Kidney (tissue), 22 donors: ENCODE measurements around the gene TPSB2. TPM values are rescaled to one million over a fixed set of nuclear protein-coding genes. Genes with fewer than 3 reads are reported as not detected.
"Not testable (repeated sequence)": the region's sequence is repeated elsewhere in the genome, so short reads cannot be mapped to it uniquely, and the experiment has no call there.

ENCODE experiments used
- DNase-seq, 5 donors: peaks; one replicate each; pipeline ENCODE4 v3.0.0-alpha.2; 2013 to 2020
- FAIRE-seq: peaks from 2 replicates; lab custom pipeline; 2012; peaks lifted over from hg19 to GRCh38; lab: Jason Lieb, UNC
- H3K27ac ChIP-seq, 2 donors: one replicate each; pipeline ENCODE4 v1.7.0; 2013; ENCODE audit warnings: low read depth in 2 of 2, low read length in 2 of 2, inconsistent platforms in 1 of 2
- H3K27me3 ChIP-seq: one replicate; pipeline ENCODE4 v1.7.1; 2013; ENCODE audit warnings: low read length, inconsistent platforms; ENCODE audit not compliant: control insufficient read depth, insufficient read depth
- H3K36me3 ChIP-seq, 3 donors: one replicate each; pipeline versions ENCODE4 v1.7.0 to v1.7.1; 2013; ENCODE audit warnings: low read length in 3 of 3, control low read depth in 1 of 3, inconsistent platforms in 1 of 3; ENCODE audit not compliant: insufficient read depth in 3 of 3, control insufficient read depth in 2 of 3
- H3K4me1 ChIP-seq, 3 donors: one replicate each; pipeline versions ENCODE4 v1.7.0 to v1.7.1; 2013; ENCODE audit warnings: low read length in 3 of 3, inconsistent platforms in 1 of 3, low read depth in 1 of 3; ENCODE audit not compliant: control insufficient read depth in 2 of 3, insufficient read depth in 2 of 3
- H3K4me3 ChIP-seq, 3 donors: one replicate each; pipeline versions ENCODE4 v1.7.0 to v1.8.1; 2013; ENCODE audit warnings: low read length in 3 of 3, control low read depth in 1 of 3, inconsistent platforms in 1 of 3
- H3K9ac ChIP-seq, 3 donors: one replicate each; pipeline versions ENCODE4 v1.7.0 to v1.7.1; 2013; ENCODE audit warnings: low read length in 3 of 3, control low read depth in 1 of 3, inconsistent platforms in 1 of 3
- H3K9me3 ChIP-seq, 3 donors: one replicate each; pipeline versions ENCODE4 v1.7.0 to v1.7.1; 2013; ENCODE audit warnings: low read length in 3 of 3, control low read depth in 1 of 3, inconsistent platforms in 1 of 3; ENCODE audit not compliant: control insufficient read depth in 2 of 3, insufficient read depth in 1 of 3
- intact Hi-C: fragments of 100-400 bp; cut with DNase I; formaldehyde crosslinking; loops from one replicate; pipeline ENCODE4 v1.11.1; 2022
- long read RNA-seq, 10 donors: library from polyadenylated mRNA in 1 of 10; unstranded in 1 of 10; transcript quantifications; one replicate each; pipeline ENCODE4 v2.0.0 and lab custom pipeline, GENCODE V29; 2021 to 2026
- polyA plus RNA-seq: library from polyadenylated mRNA; stranded (reverse); fragments of 350-450 nt; fragmentation: Illumina TruSeq; extraction: RNeasy Lipid Tissue Mini Kit (QIAGEN cat#74804); gene quantifications from one replicate; pipeline ENCODE4 v1.2.3, GENCODE V29; 2014; ENCODE audit warnings: low read depth, low replicate concordance; ENCODE audit not compliant: insufficient read depth
- total RNA-seq: library from RNA; stranded (reverse); fragmentation: NEBNext Ultra II Directional; extraction: Animal tissue kit (Norgen Biotek cat#: 25700); gene quantifications from one replicate; pipeline ENCODE4 v1.2.1, GENCODE V29; 2021
- TF ChIP-seq, protein P1 (sequence below): IDR thresholded peaks from 3 replicates; pipeline ENCODE4 v1.5.1; 2012; ENCODE audit warnings: mild to moderate bottlenecking, moderate library complexity, borderline replicate concordance; ENCODE audit not compliant: insufficient read depth; ENCODE audit errors: extremely low read depth
- donor health status: control.
- donor health status: control.
- donor health status: control.
- donor health status: control.
- donor health status: control.
- donor health status: DM: yes; HTN: yes; CAD: no.
- donor health status: Normal renal cell carcinoma (clear cell type).

Gene TPSB2
- total RNA-seq = 141 TPM
- polyA plus RNA-seq = not detected
- long read RNA-seq, donor 1 = 0 reads
- long read RNA-seq, donor 2 = 0 reads
- long read RNA-seq, donor 3 = 0 reads
- long read RNA-seq, donor 4 = 0 reads
- long read RNA-seq, donor 5 = 0 reads
- long read RNA-seq, donor 6 = 0 reads
- long read RNA-seq, donor 7, transcript TPSB2-203 (5 exons, 1,352 nt) = major isoform, 16 of 47 reads
- long read RNA-seq, donor 7, transcript TPSB2-201 (6 exons, 1,165 nt) = minor isoform, 8 of 47 reads
- long read RNA-seq, donor 7, partial matches to known transcripts = 16 of 47 reads
- long read RNA-seq, donor 7, other reads (novel, unspliced or antisense) = 7 of 47 reads
- long read RNA-seq, donor 8 = 0 reads
- long read RNA-seq, donor 9 = 0 reads
- long read RNA-seq, donor 10 = 0 reads

DNA sequence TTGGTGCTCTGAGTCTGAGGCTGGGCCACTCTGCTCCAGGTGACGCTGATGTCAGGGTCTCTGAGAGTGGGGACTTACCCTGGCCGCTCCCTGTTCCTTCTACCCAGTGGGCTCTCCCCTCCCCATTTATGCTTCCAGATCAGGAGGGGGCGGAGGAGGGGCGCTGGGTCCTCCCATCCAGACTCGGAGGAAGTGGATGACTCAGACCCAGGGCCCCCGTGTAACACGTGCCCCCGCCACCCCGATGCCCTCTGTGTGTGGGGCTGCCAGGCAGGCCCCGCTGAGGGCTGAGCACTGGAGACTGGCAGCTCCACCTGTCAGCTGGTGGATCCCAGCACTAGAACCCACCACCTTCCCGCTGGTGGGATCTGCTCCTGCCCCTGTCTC is at the start of gene TPSB2:
TSS of gene TPSB2 (minus strand) at position 101 of the 387 bp plus-strand sequence. CDS start 233 bp downstream, outside the sequence.
- FAIRE-seq, H3K9me3 ChIP-seq, H3K36me3 ChIP-seq, H3K9ac ChIP-seq, H3K4me3 ChIP-seq, H3K27me3 ChIP-seq, H3K4me1 ChIP-seq, DNase-seq, intact Hi-C loops, H3K27ac ChIP-seq: not testable (repeated sequence)

DNA sequence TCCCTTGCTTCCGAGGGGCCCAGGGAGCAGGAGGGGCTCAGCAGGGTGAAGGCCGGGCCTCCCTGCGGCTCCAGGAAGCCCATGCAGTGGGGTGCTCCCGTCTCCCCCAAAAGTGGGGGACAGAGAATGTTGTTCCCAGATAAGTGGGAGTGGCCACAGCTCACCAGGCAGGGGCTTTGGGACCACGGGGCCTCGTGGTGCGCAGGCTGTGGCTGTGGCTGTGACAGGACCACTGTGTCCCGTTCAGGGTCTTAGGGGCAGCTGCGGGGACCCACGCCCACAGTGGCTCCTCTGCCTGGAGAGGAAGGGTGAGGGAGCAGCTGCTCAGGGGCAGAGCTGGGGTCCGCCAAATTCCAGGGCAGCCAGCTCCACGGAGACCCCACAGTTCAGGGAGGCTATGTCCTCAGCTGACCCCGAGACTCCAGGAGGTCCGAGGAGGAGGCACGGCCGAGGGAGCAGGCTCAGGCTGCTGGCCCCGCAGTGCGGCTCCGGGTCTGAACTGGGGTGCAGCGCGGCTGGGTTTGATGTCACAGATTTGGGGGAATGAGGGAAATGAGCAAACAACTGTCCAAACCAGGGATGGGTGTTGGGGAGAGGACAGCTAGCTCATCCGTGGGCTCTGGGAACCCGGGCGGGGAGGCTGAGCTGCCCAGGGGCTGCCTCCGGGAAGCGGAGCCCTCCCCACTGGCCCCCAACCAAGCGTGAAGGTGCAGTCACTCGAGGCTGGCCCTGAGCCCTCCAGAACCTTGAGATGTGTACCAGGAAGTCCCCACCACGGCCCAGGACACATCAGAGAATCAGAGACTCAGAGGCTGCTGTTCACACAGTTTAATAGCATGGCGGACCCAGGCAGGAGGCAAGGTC is 49.3 kb upstream of the TPSB2 start:
- intact Hi-C loops = no loop called here
- H3K9me3 ChIP-seq = no peaks in the 10 kb centered on the region
- H3K36me3 ChIP-seq = no peaks in the 10 kb centered on the region
- no peaks in the 10 kb centered on the region for H3K4me1 ChIP-seq
- H3K27me3 ChIP-seq = no peaks in the 10 kb centered on the region
- FAIRE-seq (no peak), DNase-seq (no peak)
- H3K27ac ChIP-seq = no peak overlapping the region
- TF ChIP-seq, protein P1, sequence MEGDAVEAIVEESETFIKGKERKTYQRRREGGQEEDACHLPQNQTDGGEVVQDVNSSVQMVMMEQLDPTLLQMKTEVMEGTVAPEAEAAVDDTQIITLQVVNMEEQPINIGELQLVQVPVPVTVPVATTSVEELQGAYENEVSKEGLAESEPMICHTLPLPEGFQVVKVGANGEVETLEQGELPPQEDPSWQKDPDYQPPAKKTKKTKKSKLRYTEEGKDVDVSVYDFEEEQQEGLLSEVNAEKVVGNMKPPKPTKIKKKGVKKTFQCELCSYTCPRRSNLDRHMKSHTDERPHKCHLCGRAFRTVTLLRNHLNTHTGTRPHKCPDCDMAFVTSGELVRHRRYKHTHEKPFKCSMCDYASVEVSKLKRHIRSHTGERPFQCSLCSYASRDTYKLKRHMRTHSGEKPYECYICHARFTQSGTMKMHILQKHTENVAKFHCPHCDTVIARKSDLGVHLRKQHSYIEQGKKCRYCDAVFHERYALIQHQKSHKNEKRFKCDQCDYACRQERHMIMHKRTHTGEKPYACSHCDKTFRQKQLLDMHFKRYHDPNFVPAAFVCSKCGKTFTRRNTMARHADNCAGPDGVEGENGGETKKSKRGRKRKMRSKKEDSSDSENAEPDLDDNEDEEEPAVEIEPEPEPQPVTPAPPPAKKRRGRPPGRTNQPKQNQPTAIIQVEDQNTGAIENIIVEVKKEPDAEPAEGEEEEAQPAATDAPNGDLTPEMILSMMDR = no peak
- H3K4me3 ChIP-seq = no peak overlapping the region
- no peak overlapping the region for H3K9ac ChIP-seq

DNA sequence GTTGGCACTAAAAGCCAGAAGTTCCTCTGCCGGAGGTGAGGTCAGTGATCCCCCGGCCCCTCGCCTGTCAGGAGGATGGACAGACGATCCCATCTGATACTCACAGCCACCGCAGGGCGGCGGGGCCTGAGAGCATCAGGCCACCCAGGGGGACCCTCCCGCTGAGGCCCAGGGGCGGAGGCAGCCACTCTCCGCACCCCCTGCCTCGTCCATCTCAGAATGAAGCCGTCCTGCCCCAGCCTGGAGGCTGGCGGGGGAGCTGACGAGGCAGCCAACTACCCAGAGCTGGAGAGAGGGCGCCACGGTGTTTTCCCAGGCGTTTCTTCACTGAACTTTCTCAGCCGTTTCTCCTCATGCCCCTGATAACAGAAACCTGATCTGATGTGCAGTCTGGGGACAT is 48.5 kb upstream of the TPSB2 start:
- Histone ChIP-seq H3K27ac (no peak overlapping the region), H3K9me3 (no peaks in the 10 kb centered on the region), H3K4me3 (no peak overlapping the region), H3K36me3 (no peaks in the 10 kb centered on the region), H3K4me1 (no peaks in the 10 kb centered on the region), H3K27me3 (no peaks in the 10 kb centered on the region), H3K9ac (no peak overlapping the region)
- intact Hi-C loops = no loop called here
- no peak for FAIRE-seq
- DNase-seq = peak in 3 of 5 donors; percentile 60 to 75 (median 63)
- TF ChIP-seq, protein P1 = no peak
